ENCODE measurements around the gene TBC1D21. TPM values are rescaled to one million over a fixed set of nuclear protein-coding genes. Genes with fewer than 3 reads are reported as not detected.

The TBC1D21 gene
- total RNA-seq, 1 donor from 2014 or later: not detected

GRCh38 chr15:73867956-73868355 is 5.4 kb upstream of the TBC1D21 start:
- Histone ChIP-seq H3K4me1 (no peaks in the 10 kb centered on the region), H3K27ac (no peak overlapping the region), H3K9me3 (no peaks in the 10 kb centered on the region), H3K4me3 (no peak overlapping the region), H3K36me3 (no peaks in the 10 kb centered on the region), H3K27me3 (ENCODE audit: low read depth) (peaks cover 26% of the 10 kb centered on the region)
- ATAC-seq (no peak), DNase-seq (no peak)
- intact Hi-C loops (cut with DNase I): no loop called here
- TF ChIP-seq CTCF (IDR thresholded peaks at IDR 0.05): no peak

- TF ChIP-seq CTCF (IDR thresholded peaks at IDR 0.05): no peak
- Histone ChIP-seq H3K27ac (no peak overlapping the region), H3K9me3 (no peaks in the 10 kb centered on the region), H3K27me3 (ENCODE audit: low read depth) (peaks cover 28% of the 10 kb centered on the region), H3K4me1 (no peaks in the 10 kb centered on the region), H3K36me3 (no peaks in the 10 kb centered on the region), H3K4me3 (no peak overlapping the region)
- intact Hi-C loops (cut with DNase I): no loop called here
- DNase-seq (no peak), ATAC-seq (no peak)
Measured at GRCh38 chr15:73869216-73869995, 4.0 kb upstream of the TBC1D21 start.

GRCh38 chr15:73870700-73871408 is 2.5 kb upstream of the TBC1D21 start:
- DNase-seq: peak; percentile 58

GRCh38 chr15:73872346-73872745 is 1.0 kb upstream of the TBC1D21 start:
- intact Hi-C loops (cut with DNase I): no loop called here

More at GRCh38 chr15:73870700-73871408, 2.5 kb upstream of the TBC1D21 start:
- ATAC-seq: peak; percentile 47 to 66
- H3K27me3 ChIP-seq (ENCODE audit: low read depth): peaks cover 32% of the 10 kb centered on the region
- H3K27ac ChIP-seq: no peak overlapping the region
- H3K4me1 ChIP-seq: no peaks in the 10 kb centered on the region
- intact Hi-C loops (cut with DNase I): no loop called here
- no peak overlapping the region for H3K4me3 ChIP-seq
- no peaks in the 10 kb centered on the region for H3K36me3 ChIP-seq
- no peak for TF ChIP-seq CTCF (IDR thresholded peaks at IDR 0.05)
- H3K9me3 ChIP-seq: no peaks in the 10 kb centered on the region

More at GRCh38 chr15:73872346-73872745, 1.0 kb upstream of the TBC1D21 start:
- Histone ChIP-seq H3K27ac (no peak overlapping the region), H3K36me3 (no peaks in the 10 kb centered on the region), H3K4me3 (no peak overlapping the region), H3K27me3 (ENCODE audit: low read depth) (peaks cover 31% of the 10 kb centered on the region), H3K4me1 (no peaks in the 10 kb centered on the region), H3K9me3 (no peaks in the 10 kb centered on the region)
- ATAC-seq (no peak), DNase-seq (no peak)
- no peak for TF ChIP-seq CTCF (IDR thresholded peaks at IDR 0.05)
